Measurements from ENCODE around the gene NELL1.

DNA sequence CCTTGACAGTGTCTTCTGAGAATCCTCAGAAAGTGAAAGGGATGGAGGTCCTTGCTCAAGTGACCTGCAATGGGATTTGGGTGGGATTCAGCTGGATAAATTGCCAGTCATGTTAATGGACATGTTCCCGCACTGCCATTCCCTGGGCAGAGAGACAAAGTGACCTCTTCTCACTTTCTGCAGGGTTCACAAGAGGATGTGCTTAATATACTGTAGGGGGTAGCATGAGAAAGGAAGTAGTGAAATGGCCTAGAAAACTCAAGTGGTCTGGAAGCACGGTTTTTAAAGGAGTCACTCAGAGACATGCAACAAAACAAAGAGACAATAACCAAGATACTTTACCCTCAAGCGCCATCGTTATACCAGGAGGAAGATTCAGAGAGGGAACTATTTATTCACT, 70.2 kb downstream of the NELL1 start:
- TF ChIP-seq POLR2A (IDR thresholded peaks at IDR 0.05), result no peak
- TF ChIP-seq, protein P1, sequence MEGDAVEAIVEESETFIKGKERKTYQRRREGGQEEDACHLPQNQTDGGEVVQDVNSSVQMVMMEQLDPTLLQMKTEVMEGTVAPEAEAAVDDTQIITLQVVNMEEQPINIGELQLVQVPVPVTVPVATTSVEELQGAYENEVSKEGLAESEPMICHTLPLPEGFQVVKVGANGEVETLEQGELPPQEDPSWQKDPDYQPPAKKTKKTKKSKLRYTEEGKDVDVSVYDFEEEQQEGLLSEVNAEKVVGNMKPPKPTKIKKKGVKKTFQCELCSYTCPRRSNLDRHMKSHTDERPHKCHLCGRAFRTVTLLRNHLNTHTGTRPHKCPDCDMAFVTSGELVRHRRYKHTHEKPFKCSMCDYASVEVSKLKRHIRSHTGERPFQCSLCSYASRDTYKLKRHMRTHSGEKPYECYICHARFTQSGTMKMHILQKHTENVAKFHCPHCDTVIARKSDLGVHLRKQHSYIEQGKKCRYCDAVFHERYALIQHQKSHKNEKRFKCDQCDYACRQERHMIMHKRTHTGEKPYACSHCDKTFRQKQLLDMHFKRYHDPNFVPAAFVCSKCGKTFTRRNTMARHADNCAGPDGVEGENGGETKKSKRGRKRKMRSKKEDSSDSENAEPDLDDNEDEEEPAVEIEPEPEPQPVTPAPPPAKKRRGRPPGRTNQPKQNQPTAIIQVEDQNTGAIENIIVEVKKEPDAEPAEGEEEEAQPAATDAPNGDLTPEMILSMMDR (IDR thresholded peaks at IDR 0.05), result no peak
- no peak for TF ChIP-seq POLR2AphosphoS5 (IDR thresholded peaks at IDR 0.05)

Data from upper lobe of left lung (tissue), 4 donors.